Right atrium auricular region (tissue), 2 donors: ENCODE measurements around the gene PUM1. TPM values are rescaled to one million over a fixed set of nuclear protein-coding genes. Genes with fewer than 3 reads are reported as not detected.

Experiments used
- DNase-seq: peaks from one replicate; pipeline ENCODE4 v3.0.0-alpha.2; 2019; ENCODE audit warnings: low spot score
- H3K27ac ChIP-seq, 2 donors: fragments of 200-600 bp; sonication (generic); 1 replicate in 1 of 2; 2 replicates in 1 of 2; pipeline ENCODE4 v1.5.1; 2016 to 2019
- H3K27me3 ChIP-seq, 2 donors: fragments of 200-600 bp; sonication (generic); one replicate each; pipeline versions ENCODE4 v1.5.1 to v1.6.0; 2017 to 2019
- H3K36me3 ChIP-seq: fragments of 200-600 bp; sonication (generic); one replicate; pipeline ENCODE4 v1.5.1; 2016
- H3K4me1 ChIP-seq, 2 donors: fragments of 200-600 bp; sonication (generic); one replicate each; pipeline versions ENCODE4 v1.5.1 to v1.6.0; 2017 to 2019
- H3K4me3 ChIP-seq, 2 donors: fragments of 200-600 bp; sonication (generic); 1 replicate in 1 of 2; 2 replicates in 1 of 2; pipeline ENCODE4 v1.5.1; 2017 to 2019; ENCODE audit warnings: mild to moderate bottlenecking in 1 of 2, moderate library complexity in 1 of 2
- H3K9me3 ChIP-seq, 2 donors: fragments of 200-600 bp; sonication (generic); one replicate each; pipeline ENCODE4 v1.5.1; 2019
- CTCF ChIP-seq, 2 donors: fragments of 200-600 bp; sonication (generic); IDR thresholded peaks; one replicate each; pipeline ENCODE4 v1.5.1; 2019; ENCODE audit warnings: antibody characterized with exemption in 2 of 2
- total RNA-seq, 2 donors: library from RNA; depleted of rRNA; stranded (reverse); fragments of >200 nt; gene quantifications; one replicate each; pipeline ENCODE4 v1.1.0, GENCODE V29; 2016

The PUM1 gene
- total RNA-seq, 2 donors from 2014 or later: 51.2 to 68.8 TPM

DNA sequence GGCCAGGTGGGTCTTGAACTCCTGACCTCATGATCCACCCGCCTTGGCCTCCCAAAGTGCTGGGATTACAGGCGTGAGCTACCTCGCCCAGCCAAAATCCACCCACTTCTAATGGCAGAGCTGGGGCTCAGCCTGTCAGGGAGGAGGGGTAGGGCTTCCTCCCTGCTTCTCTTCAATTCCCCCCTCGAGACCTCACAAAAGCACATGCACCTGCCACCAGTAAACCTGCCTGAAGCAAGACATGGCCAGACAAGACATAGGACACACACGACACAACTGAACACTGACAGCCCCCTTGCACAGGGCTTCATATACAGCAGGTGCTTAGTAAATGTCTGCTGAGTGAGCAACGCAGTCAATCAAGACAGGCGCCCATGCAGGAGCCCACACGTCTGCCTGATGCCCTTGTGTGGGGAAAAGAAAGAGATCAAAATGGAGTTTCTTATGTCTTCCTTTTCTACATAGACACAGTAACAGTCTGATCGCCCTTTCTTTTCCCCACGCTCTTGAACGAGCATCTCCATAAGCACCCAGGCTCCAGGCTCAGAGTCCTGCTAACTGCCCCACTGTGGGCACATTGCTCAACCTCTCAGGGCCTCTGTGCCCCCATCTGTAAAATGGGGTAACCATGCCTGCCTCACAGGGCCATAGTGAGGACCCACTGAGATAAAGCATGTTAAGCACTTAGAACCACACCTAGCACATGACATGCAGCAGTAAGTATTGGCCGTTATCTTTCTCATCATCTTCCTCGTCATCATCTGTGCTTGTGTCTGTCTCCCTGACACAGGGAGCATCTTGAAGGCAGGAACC, 165.7 kb downstream of the PUM1 start:
- Histone ChIP-seq H3K36me3 (no peaks in the 10 kb centered on the region), H3K9me3 (no peaks in the 10 kb centered on the region), H3K27ac (no peak overlapping the region), H3K27me3 (no peaks in the 10 kb centered on the region), H3K4me1 (peaks cover 0 to 41% of the 10 kb centered on the region in 2 donors), H3K4me3 (no peak overlapping the region)
- DNase-seq: no peak
- no peak for TF ChIP-seq CTCF (IDR thresholded peaks at IDR 0.05)

GRCh38 chr1:30898031-30898815, 167.3 kb downstream of the PUM1 start:
- DNase-seq: no peak
- no peak overlapping the region for H3K27ac ChIP-seq
- H3K27me3 ChIP-seq: no peaks in the 10 kb centered on the region
- no peaks in the 10 kb centered on the region for H3K36me3 ChIP-seq
- H3K4me3 ChIP-seq: no peak overlapping the region
- TF ChIP-seq CTCF (IDR thresholded peaks at IDR 0.05): no peak
- H3K4me1 ChIP-seq: peaks cover 0 to 36% of the 10 kb centered on the region in 2 donors
- H3K9me3 ChIP-seq: no peaks in the 10 kb centered on the region

- no peaks in the 10 kb centered on the region for H3K36me3 ChIP-seq
- no peak overlapping the region for H3K4me3 ChIP-seq
- no peak for DNase-seq
- no peaks in the 10 kb centered on the region for H3K9me3 ChIP-seq
- TF ChIP-seq CTCF (IDR thresholded peaks at IDR 0.05): no peak
- H3K27ac ChIP-seq: no peak overlapping the region
- no peaks in the 10 kb centered on the region for H3K27me3 ChIP-seq
- peaks cover 0 to 33% of the 10 kb centered on the region in 2 donors for H3K4me1 ChIP-seq
Observed at GRCh38 chr1:30896905-30897304, 168.6 kb downstream of the PUM1 start.

GRCh38 chr1:30895944-30896660, 169.4 kb downstream of the PUM1 start:
- Histone ChIP-seq H3K27ac (no peak overlapping the region), H3K4me1 (peaks cover 0 to 30% of the 10 kb centered on the region in 2 donors)

More at GRCh38 chr1:30895944-30896660, 169.4 kb downstream of the PUM1 start:
- H3K36me3 ChIP-seq: no peaks in the 10 kb centered on the region
- no peak for DNase-seq
- no peaks in the 10 kb centered on the region for H3K27me3 ChIP-seq
- no peak overlapping the region for H3K4me3 ChIP-seq
- TF ChIP-seq CTCF (IDR thresholded peaks at IDR 0.05): no peak
- no peaks in the 10 kb centered on the region for H3K9me3 ChIP-seq
